Stimulated activated CD8-positive, alpha-beta memory T cell treated with anti-CD3 and anti-CD28 coated beads, Interleukin-15, amount 100 ng/mL, for 4 hours (primary cell): ENCODE measurements around the gene ISLR2.

Experiments
- DNase-seq, 2 donors: peaks; one replicate each; pipeline ENCODE4 v3.0.0-alpha.2; 2020; ENCODE audit warnings: low read depth in 2 of 2

The ISLR2 gene

GRCh38 chr15:74128785-74129585 lies 1.4 kb upstream of the ISLR2 start:
- no peak for DNase-seq

- DNase-seq, result no peak
These were observed 716 bp upstream of the ISLR2 start for GRCh38 chr15:74129586-74130154.

- no peak for DNase-seq
These were observed 652 bp downstream of the ISLR2 start for GRCh38 chr15:74130849-74131627.

GRCh38 chr15:74131628-74132413 lies 1.4 kb downstream of the ISLR2 start:
- DNase-seq, result no peak

- no peak for DNase-seq
These were observed 2.6 kb downstream of the ISLR2 start for GRCh38 chr15:74132681-74133651.

GRCh38 chr15:74133694-74134386 lies 3.5 kb downstream of the ISLR2 start:
- DNase-seq, result no peak

GRCh38 chr15:74134387-74135027 lies 4.1 kb downstream of the ISLR2 start:
- DNase-seq, result no peak

- no peak for DNase-seq
These were observed 4.7 kb downstream of the ISLR2 start for GRCh38 chr15:74135041-74135565.

- no peak for DNase-seq
These were observed 6.1 kb downstream of the ISLR2 start for GRCh38 chr15:74136540-74136813.

GRCh38 chr15:74136814-74137536 lies 6.6 kb downstream of the ISLR2 start:
- DNase-seq, result no peak

GRCh38 chr15:74137537-74137894 lies 7.1 kb downstream of the ISLR2 start:
- no peak for DNase-seq

GRCh38 chr15:74138642-74139041 lies 8.3 kb downstream of the ISLR2 start:
- no peak for DNase-seq

- DNase-seq, result no peak
These were observed 11.2 kb downstream of the ISLR2 start for GRCh38 chr15:74141591-74141990.

- no peak for DNase-seq
These were observed 13.9 kb downstream of the ISLR2 start for GRCh38 chr15:74144153-74144775.

- no peak for DNase-seq
These were observed 16.0 kb downstream of the ISLR2 start for GRCh38 chr15:74146277-74146800.

- DNase-seq, result no peak
These were observed 16.7 kb downstream of the ISLR2 start for GRCh38 chr15:74147051-74147450.

GRCh38 chr15:74155766-74156417 lies 25.5 kb downstream of the ISLR2 start:
- DNase-seq, result no peak
